DMS79 (cell line): ENCODE results near the gene SLC38A2.

Source experiments
- DNase-seq: peaks from one replicate; lab custom pipeline; 2025; lab: John Stamatoyannopoulos, UW

Gene SLC38A2

GRCh38 chr12:46395388-46395787 is 22.8 kb upstream of the SLC38A2 start:
- DNase-seq: no peak

GRCh38 chr12:46391630-46392029 is 19.1 kb upstream of the SLC38A2 start:
- no peak for DNase-seq

DNA sequence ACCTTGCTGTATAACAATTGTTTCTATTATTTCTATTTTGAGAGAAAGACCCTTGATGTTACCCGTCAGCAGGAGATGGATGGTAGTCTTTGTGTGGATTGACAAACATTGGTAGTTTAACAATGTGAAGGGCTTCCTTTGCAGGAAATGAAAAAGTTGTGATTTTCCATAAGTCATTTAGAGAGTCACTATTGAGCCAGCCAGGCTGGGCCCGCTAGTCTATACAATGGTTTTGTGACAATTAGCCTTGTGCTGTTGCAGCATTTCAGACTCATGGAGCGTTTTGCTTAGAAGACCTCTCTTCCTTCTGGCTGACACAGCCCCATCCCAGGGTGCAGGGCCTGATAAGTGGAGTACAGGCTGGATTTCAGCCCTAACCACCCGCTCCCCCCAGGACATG is 18.3 kb upstream of the SLC38A2 start:
- DNase-seq: no peak

- DNase-seq: peak; percentile 41
These were observed 17.7 kb upstream of the SLC38A2 start for GRCh38 chr12:46390304-46390703.

DNA sequence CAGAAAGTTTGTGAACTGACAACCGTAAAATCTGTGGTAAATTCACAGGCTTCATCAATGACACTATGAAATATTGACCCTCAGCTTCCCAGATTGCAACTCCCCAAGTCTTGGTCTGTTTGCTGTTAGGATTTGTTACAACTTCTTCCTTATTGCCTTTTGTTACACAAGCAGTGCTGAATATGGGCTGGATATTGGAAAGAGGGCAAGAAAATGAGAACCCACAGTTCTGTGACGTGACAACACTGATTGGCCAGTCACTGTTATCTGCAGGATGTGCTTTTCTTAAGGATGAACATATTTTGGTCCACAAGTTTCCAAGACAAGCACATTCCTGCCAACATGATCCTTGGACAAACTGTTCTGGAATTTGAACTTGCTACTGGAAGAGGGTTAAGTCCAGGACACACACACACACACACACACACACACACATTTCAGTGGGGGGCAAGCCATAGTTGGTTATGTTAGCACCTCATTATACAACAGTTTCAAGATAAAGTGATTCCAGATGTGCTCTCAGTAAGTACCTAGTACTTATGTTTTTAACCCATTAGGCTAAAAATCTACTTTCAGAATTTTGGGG is 16.6 kb upstream of the SLC38A2 start:
- no peak for DNase-seq

GRCh38 chr12:46388427-46389021 is 16.0 kb upstream of the SLC38A2 start:
- DNase-seq: no peak

- DNase-seq: no peak
These were observed 15.1 kb upstream of the SLC38A2 start for GRCh38 chr12:46387670-46388069.

DNA sequence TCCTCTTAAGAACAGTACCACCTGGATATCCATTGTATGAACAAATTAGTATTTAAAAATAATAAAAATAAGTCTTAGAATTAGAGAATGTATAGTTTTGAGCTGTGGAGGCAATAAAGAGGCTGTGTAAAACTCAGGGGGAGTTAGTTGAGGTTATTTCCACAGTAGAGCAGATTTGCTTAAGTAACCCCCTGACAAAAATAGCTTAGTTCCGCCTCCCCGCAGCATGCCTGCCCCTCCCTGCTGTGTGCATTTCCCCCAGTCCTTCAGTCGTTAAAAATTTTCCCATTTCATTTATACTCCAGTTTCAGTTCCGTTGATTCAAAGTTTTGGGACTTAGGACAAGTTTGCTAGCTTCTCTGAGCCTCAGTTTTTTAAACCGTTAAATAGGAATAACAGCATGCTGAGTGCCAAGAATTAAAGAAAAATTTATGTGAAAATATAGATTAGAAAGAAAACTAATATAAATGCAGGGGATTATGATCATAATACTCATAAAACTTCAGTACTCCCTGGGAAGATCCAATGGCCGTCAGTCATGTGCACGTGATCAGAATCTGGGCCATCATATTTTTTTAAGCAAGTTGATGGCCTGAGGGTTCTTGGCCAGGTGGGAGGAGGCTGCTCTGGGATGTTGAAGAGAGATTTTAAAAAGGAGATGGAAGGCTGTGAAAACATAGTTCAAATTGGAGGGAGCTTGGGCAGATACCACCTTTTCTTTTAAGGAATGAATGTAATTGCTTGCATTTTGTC is 14.5 kb upstream of the SLC38A2 start:
- no peak for DNase-seq

DNA sequence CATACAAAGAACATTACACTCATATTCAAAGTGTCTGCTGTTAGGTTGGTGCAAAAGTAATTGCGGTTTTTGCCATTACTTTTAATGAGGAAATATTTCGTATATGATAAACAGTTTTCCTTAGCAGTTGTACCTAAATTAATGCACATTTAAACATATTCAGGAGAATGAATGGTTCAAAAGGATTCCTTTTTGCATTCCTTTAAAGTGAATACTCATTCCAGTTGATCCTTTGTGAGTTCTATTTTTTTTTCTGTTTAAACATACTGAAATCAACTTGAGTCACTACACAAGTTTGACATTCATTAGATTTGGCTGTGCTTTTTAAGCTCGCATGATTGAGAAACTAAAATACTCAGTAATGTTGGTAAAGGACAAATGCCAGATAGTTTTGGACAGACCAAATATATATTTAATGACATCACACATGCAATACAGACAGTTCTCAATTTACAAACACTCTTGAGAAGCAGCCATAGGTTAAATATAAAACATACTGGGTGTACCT is 13.8 kb upstream of the SLC38A2 start:
- no peak for DNase-seq

- DNase-seq: no peak
These were observed 12.9 kb upstream of the SLC38A2 start for GRCh38 chr12:46385438-46385837.

GRCh38 chr12:46384451-46385309 is 12.1 kb upstream of the SLC38A2 start:
- DNase-seq: no peak

DNA sequence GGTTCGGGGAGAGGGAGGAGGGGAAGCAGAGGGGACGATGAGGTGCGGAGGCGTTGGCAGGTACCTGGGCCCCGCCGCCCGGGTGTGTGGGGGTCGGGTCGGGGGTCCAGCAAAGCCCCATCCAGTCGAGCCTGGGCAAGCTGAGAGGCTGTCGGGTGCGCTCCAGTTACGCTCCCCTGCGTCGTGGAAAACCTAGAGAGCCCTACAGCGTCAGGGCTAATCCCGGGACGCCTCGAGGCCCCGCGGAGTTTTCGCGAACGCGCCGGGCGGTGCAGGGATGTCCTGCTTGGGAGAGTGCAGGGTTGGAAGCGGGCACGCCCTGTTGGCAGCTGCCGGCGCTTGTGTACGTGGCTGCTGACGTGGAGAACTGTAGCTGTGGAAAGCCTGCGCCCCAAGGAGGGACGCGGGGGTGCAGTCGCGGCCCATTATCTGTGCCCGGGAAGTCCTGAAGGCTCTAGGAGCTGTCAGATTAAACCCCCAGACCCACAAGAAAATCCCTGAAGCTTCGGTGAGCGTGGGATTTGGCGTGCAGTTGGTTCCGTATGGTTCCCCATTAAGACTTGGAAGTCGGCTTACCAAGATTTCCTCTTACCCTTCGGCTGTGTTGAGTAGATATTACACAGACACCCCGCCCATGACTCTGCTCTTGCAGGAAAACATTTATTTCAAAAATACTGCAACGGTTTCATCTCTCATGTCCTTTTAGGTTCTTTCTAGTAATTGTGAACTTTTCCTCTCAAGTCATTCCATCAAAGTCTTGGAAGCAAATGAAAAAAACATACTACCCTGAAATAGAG is 11.3 kb upstream of the SLC38A2 start:
- DNase-seq: peak; percentile 58

DNA sequence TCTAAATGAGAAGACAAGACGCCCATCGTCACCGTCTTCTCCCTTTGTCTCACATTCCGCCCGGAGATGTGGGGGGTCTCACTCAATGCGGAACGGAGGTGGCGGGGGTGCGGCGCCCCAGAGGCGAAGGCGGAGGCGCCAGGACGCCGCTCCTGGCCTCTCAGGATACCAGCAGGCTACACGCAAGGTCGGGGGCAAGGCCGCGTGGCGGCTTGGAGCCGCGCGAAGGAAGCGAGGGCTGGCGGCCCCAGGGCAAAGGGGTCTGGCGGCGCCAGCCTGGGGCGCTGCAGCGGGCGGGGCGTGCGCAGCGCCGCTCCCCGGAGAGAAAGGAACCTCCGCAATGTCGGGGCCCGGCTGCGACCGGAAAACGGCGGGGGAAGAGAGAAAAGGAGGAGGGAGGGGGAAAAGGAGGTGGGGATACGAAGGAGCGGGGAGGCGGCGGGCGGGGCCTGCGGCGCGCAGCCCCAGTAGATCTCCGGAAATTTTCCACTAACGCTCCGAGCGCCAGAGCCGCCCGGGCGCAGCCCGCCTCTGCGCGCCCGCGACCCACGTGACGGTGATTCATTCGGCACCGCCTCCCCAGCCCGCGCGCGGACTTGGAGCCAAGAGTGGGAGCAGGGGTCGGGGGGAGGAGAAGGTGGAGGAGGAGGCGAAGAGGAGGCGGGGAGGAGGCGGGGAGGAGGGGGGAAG is 10.5 kb upstream of the SLC38A2 start:
- peak; percentile 83 for DNase-seq

DNA sequence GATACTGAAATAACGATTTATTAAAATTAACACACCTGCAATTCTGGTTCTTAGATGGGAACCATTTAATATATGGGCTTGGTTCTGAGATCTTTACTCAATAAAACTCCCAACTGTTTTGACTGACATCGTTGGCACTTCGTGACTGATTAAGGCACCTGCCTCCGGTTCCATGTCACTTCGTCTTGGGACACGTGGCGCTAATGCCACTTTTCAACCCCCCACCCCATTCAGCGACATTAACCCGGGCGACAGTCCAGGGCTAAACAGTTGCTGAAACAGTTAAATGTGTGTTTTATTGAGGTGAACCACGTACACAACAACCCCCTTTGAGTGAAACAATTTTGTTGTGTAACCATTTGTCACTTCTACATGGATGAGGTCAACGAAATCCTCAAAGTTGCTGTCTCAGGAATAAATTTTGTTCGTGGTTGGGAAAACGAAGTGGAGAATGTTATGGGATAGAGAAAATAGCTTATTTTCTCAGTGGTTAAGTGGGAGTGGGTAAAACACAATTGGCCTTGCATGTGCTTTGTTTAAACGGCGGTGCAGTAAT is 9.9 kb upstream of the SLC38A2 start:
- peak; percentile 13 for DNase-seq

GRCh38 chr12:46380881-46381280 is 8.3 kb upstream of the SLC38A2 start:
- no peak for DNase-seq

- no peak for DNase-seq
These were observed 7.6 kb upstream of the SLC38A2 start for GRCh38 chr12:46380022-46380796.

DNA sequence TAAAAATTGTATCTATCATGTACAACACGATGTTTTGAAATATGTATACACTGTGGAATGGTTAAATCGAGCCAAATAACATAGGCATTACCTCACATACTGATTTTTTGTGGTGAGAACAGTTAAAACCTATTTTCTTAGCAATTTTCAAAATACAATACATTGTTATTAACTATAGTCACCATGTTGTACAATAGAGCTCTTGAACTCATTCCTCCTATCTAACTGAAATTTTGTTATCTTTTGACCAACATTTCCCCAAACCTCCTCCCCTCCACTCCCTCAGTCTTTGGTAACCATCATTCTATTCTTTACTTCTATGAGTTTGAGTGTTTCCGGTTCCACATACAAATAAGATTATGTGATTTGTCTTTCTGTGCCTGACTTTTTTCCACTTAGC is 6.8 kb upstream of the SLC38A2 start:
- no peak for DNase-seq

DNA sequence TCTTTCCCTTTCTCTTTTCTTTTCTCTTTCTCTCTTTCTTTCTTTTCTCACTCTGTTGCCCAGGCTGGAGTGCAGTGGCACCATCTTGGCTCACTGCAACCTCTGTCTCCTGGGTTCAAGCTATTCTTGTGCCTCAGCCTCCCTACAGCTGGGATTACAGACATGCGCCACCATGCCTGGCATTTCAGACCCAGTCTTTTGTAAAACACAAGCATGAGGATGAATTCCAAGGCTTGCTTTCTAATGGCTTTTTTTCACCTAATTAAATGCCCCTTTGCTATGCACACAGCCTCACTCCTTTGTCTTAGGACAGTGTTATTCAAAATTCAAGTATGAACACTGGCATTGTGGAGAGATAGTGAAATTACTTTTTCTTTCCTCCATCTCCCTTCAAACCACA is 6.0 kb upstream of the SLC38A2 start:
- no peak for DNase-seq

DNA sequence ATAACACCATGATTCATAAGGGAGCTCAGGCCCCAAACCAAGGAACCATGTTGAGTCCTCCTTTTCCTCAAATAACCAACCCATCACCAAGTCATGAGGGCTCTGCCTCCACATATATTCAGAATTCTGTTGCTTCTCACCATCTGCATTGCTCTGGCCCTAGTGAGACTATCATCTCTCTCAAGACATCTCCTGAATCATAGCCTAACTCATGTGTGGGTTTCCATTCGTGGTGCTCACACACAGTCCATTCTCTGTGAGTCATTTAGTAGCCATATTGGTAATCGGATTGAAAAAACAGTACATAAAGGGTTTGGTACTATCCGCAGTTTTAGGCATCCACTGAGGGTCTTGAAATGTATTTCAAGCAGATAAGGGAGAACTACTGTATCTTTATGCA is 5.1 kb upstream of the SLC38A2 start:
- DNase-seq: no peak

GRCh38 chr12:46376579-46376978 is 4.0 kb upstream of the SLC38A2 start:
- DNase-seq: no peak
